H9 (cell line): ENCODE data around the gene GARIN5A. TPM values are rescaled to one million over a fixed set of nuclear protein-coding genes. Genes with fewer than 3 reads are reported as not detected.

Experiments
- DNase-seq: peaks from one replicate; pipeline ENCODE4 v3.0.0-alpha.2; 2017
- H2AFZ ChIP-seq: one replicate; pipeline ENCODE4 v1.6.1; 2013; ENCODE audit warnings: mild to moderate bottlenecking, low read length, control low read depth, moderate library complexity
- H2AK5ac ChIP-seq: 2 replicates; pipeline ENCODE4 v1.6.1; 2013; ENCODE audit warnings: low read length, control low read depth, mixed read lengths; ENCODE audit not compliant: insufficient read length
- H2BK120ac ChIP-seq: one replicate; pipeline ENCODE4 v1.6.1; 2013; ENCODE audit warnings: low read depth, mild to moderate bottlenecking, low read length, control low read depth, inconsistent platforms; ENCODE audit not compliant: poor library complexity, severe bottlenecking
- H2BK12ac ChIP-seq: 2 replicates; pipeline ENCODE4 v1.6.1; 2013; ENCODE audit warnings: low read length, control low read depth, mixed read lengths, low read depth; ENCODE audit not compliant: insufficient read length
- H2BK15ac ChIP-seq: 2 replicates; pipeline ENCODE4 v1.6.1; 2013; ENCODE audit warnings: low read depth, low read length, control low read depth
- H2BK20ac ChIP-seq: one replicate; pipeline ENCODE4 v1.6.1; 2013; ENCODE audit warnings: low read depth, mild to moderate bottlenecking, low read length, control low read depth, inconsistent platforms; ENCODE audit not compliant: poor library complexity, severe bottlenecking
- H2BK5ac ChIP-seq: 2 replicates; pipeline ENCODE4 v1.6.1; 2013; ENCODE audit warnings: low read length, control low read depth, mixed read lengths; ENCODE audit not compliant: insufficient read length
- H3K14ac ChIP-seq: 2 replicates; pipeline ENCODE4 v1.6.1; 2013; ENCODE audit warnings: low read length, control low read depth; ENCODE audit not compliant: insufficient read depth
- H3K18ac ChIP-seq: 2 replicates; pipeline ENCODE4 v1.6.1; 2013; ENCODE audit warnings: low read depth, mild to moderate bottlenecking, mixed read lengths, low read length, control low read depth; ENCODE audit not compliant: insufficient read length
- H3K23ac ChIP-seq: 2 replicates; pipeline ENCODE4 v1.6.1; 2013; ENCODE audit warnings: low read length, control low read depth, mixed read lengths, low read depth; ENCODE audit not compliant: insufficient read length
- H3K23me2 ChIP-seq: 2 replicates; pipeline ENCODE4 v1.6.1; 2013; ENCODE audit warnings: low read depth, mild to moderate bottlenecking, mixed read lengths, low read length, control low read depth; ENCODE audit not compliant: insufficient read length, poor library complexity, severe bottlenecking
- H3K27ac ChIP-seq: 2 replicates; pipeline ENCODE4 v1.5.1; 2013; ENCODE audit warnings: low read length, control low read depth, mixed read lengths, low read depth; ENCODE audit not compliant: insufficient read length
- H3K27me3 ChIP-seq: 2 replicates; pipeline ENCODE4 v1.6.1; 2013; ENCODE audit warnings: low read length, control low read depth, inconsistent platforms; ENCODE audit not compliant: insufficient read depth
- H3K4ac ChIP-seq: 2 replicates; pipeline ENCODE4 v1.6.1; 2013; ENCODE audit warnings: low read depth, mild to moderate bottlenecking, control low read depth, inconsistent platforms, low read length, moderate library complexity
- H3K4me1 ChIP-seq: 2 replicates; pipeline ENCODE4 v1.6.1; 2013; ENCODE audit warnings: low read length, control low read depth, inconsistent platforms; ENCODE audit not compliant: insufficient read depth
- H3K4me2 ChIP-seq: 2 replicates; pipeline ENCODE4 v1.6.1; 2013; ENCODE audit warnings: low read length, control low read depth, mixed read lengths; ENCODE audit not compliant: insufficient read length, insufficient read depth
- H3K56ac ChIP-seq: 2 replicates; pipeline ENCODE4 v1.6.1; 2013; ENCODE audit warnings: low read depth, mild to moderate bottlenecking, mixed read lengths, low read length, control low read depth; ENCODE audit not compliant: insufficient read length
- H3K79me1 ChIP-seq: 2 replicates; pipeline ENCODE4 v1.6.1; 2013; ENCODE audit warnings: low read depth, mild to moderate bottlenecking, moderate library complexity, low read length, control low read depth, inconsistent platforms; ENCODE audit not compliant: insufficient read depth, poor library complexity, severe bottlenecking
- H3K79me2 ChIP-seq: 2 replicates; pipeline ENCODE4 v1.6.1; 2013; ENCODE audit warnings: low read length, control low read depth, inconsistent platforms; ENCODE audit not compliant: insufficient read depth
- H3K9ac ChIP-seq: 2 replicates; pipeline ENCODE4 v1.6.1; 2013; ENCODE audit warnings: low read length, control low read depth, mixed read lengths; ENCODE audit not compliant: insufficient read length; ENCODE audit errors: extremely low read depth
- H3K9me3 ChIP-seq: one replicate; pipeline ENCODE4 v1.6.1; 2013; ENCODE audit warnings: low read depth, low read length, inconsistent platforms; ENCODE audit not compliant: control insufficient read depth
- H3T11ph ChIP-seq: one replicate; pipeline ENCODE4 v1.6.1; 2013; ENCODE audit warnings: mild to moderate bottlenecking, low read length, control low read depth, inconsistent platforms
- H4K20me1 ChIP-seq: one replicate; pipeline ENCODE4 v1.6.1; 2013; ENCODE audit not compliant: control insufficient read depth, insufficient read length, insufficient read depth
- H4K5ac ChIP-seq: 2 replicates; pipeline ENCODE4 v1.6.1; 2013; ENCODE audit warnings: low read depth, mild to moderate bottlenecking, mixed read lengths, low read length, control low read depth; ENCODE audit not compliant: insufficient read length
- H4K8ac ChIP-seq: replicated peaks from 2 replicates; pipeline ENCODE4 v1.6.1; 2013; ENCODE audit warnings: low read length, control low read depth, mixed read lengths, low read depth; ENCODE audit not compliant: insufficient read length
- H4K91ac ChIP-seq: 2 replicates; pipeline ENCODE4 v1.6.1; 2013; ENCODE audit warnings: low read depth, mild to moderate bottlenecking, moderate library complexity, mixed read lengths, low read length, control low read depth; ENCODE audit not compliant: insufficient read length
- H3K27ac Mint-ChIP-seq, 3 experiments: 2 replicates in 2 of 3; 3 replicates in 1 of 3; pipeline ENCODE4 v1.8.0; 2020 to 2021; ENCODE audit warnings: mixed read lengths in 3 of 3, mild to moderate bottlenecking in 1 of 3, moderate library complexity in 1 of 3
- H3K27me3 Mint-ChIP-seq: 2 replicates; pipeline ENCODE4 v1.8.0; 2021; ENCODE audit warnings: low read depth, mild to moderate bottlenecking, moderate library complexity, mixed read lengths
- H3K36me3 Mint-ChIP-seq, 3 experiments: 2 replicates in 2 of 3; 3 replicates in 1 of 3; pipeline ENCODE4 v1.8.0; 2020 to 2021; ENCODE audit warnings: low read depth in 3 of 3, mixed read lengths in 3 of 3; ENCODE audit not compliant: insufficient read depth in 1 of 3
- H3K4me1 Mint-ChIP-seq, 2 experiments: 2 replicates each; pipeline ENCODE4 v1.8.0; 2020; ENCODE audit warnings: mixed read lengths in 2 of 2
- H3K4me3 Mint-ChIP-seq, 2 experiments: 2 replicates in 1 of 2; 3 replicates in 1 of 2; pipeline ENCODE4 v1.8.0; 2020 to 2021; ENCODE audit warnings: mild to moderate bottlenecking in 2 of 2, mixed read lengths in 2 of 2, moderate library complexity in 1 of 2
- H3K9me3 Mint-ChIP-seq, 2 experiments: 2 replicates in 1 of 2; 3 replicates in 1 of 2; pipeline ENCODE4 v1.8.0; 2020; ENCODE audit warnings: mild to moderate bottlenecking in 2 of 2, mixed read lengths in 2 of 2, moderate library complexity in 1 of 2
- CTCF ChIP-seq: fragments of 200-600 bp; sonication (generic); conservative IDR thresholded peaks from 3 replicates; pipeline ENCODE4 v1.8.0; 2021; ENCODE audit warnings: antibody characterized with exemption, mild to moderate bottlenecking
- WGBS: extraction: QIAGEN DNeasy Blood & Tissue Kit; methylation state at CpG from one replicate; pipeline ENCODE4 v1.1.7; 2013; ENCODE audit warnings: missing lambda C conversion rate, low lambda C conversion rate, mixed read lengths; ENCODE audit not compliant: insufficient read length; ENCODE audit errors: extremely low coverage; 5-methylcytosine and 5-hydroxymethylcytosine counted together
- total RNA-seq: library from RNA; stranded (reverse); gene quantifications from 2 replicates; pipeline ENCODE4 v1.2.1, GENCODE V29; 2021

The GARIN5A gene
- total RNA-seq, 1 experiment from 2014 or later = 9.5 TPM

DNA sequence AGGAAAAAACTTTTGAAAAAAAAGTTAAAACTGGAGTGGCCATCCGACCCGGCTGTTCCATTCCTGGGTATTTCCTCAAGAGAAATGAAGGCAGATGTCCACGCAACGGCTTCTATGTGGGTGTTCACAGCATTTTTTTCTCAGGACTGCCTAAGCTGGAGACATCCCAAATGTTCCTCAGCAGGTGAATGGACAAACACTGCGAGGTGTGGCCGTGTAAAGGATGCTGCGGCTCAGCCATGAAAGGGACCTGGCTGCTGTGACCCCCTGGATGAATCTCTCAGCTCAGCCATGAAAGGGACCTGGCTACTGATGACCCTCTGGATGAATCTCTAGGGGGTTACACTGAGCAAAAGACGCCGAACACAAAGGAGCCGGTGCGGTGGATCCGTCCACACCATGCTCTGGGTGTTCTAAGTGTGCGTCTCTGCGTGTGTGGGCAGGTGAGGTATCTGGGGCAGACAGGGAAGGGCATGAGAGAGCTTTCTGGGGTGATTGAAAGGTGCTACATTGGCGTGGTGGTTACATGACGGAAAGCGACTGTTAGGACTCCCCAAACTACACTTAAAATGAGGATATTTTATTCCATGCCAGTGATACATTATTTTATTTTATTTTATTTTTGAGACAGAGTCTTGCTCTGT lies 44.3 kb upstream of the GARIN5A start:
- H2AFZ ChIP-seq = no peak overlapping the region
- no peak overlapping the region for H2AK5ac ChIP-seq
- H3K4me3 Mint-ChIP-seq = no peak overlapping the region
- no peak overlapping the region for H3K56ac ChIP-seq
- H3K27me3 ChIP-seq = 0 out of 2 replicates have a peak, but pooled peaks cover 3% of the 10 kb centered on the region
- H3K4me2 ChIP-seq = no peak overlapping the region
- H3K36me3 Mint-ChIP-seq = peaks cover 5 to 7% (median 5%) of the 10 kb centered on the region in 3 experiments; a peak in 4 of 7 replicates
- H3K18ac ChIP-seq = no peak overlapping the region
- no peak overlapping the region for H2BK15ac ChIP-seq
- H4K8ac ChIP-seq = no peak overlapping the region
- H3K9me3 ChIP-seq = no peaks in the 10 kb centered on the region
- no peak overlapping the region for H3K4ac ChIP-seq
- H4K5ac ChIP-seq = no peak overlapping the region
- no peak overlapping the region for H2BK120ac ChIP-seq
- no peaks in the 10 kb centered on the region for H3K9me3 Mint-ChIP-seq
- no peaks in the 10 kb centered on the region for H3K4me1 ChIP-seq
- no peak overlapping the region for H2BK20ac ChIP-seq
- no CpG with 5 or more reads among the region's 17 CpGs for WGBS
- H3K79me2 ChIP-seq = no peaks in the 10 kb centered on the region
- no peak overlapping the region for H4K91ac ChIP-seq
- no peaks in the 10 kb centered on the region for H4K20me1 ChIP-seq
- no peaks in the 10 kb centered on the region for H3K4me1 Mint-ChIP-seq
- H3K23ac ChIP-seq = no peak overlapping the region
- no peak overlapping the region for H3T11ph ChIP-seq
- H3K27me3 Mint-ChIP-seq = peaks cover 35% of the 10 kb centered on the region
- H2BK5ac ChIP-seq = no peak overlapping the region
- H3K14ac ChIP-seq = no peak overlapping the region; the same call in 1 of the 2 replicates
- no peak overlapping the region for H2BK12ac ChIP-seq
- DNase-seq = no peak
- H3K9ac ChIP-seq = no peak overlapping the region
- H3K79me1 ChIP-seq = no peaks in the 10 kb centered on the region
- no peak for TF ChIP-seq CTCF
- H3K27ac ChIP-seq = no peak overlapping the region
- no peaks in the 10 kb centered on the region for H3K23me2 ChIP-seq
- H3K27ac Mint-ChIP-seq = no peak overlapping the region
